AG04450 (cell line): ENCODE data around the gene KCNH2. TPM values are rescaled to one million over a fixed set of nuclear protein-coding genes. Genes with fewer than 3 reads are reported as not detected.
A peak's percentile ranks its signal among the peaks of the same experiment; 100 is the strongest.

Experiments
- CTCF ChIA-PET: fragments of 300-600, 350-600 bp; formaldehyde crosslinking; extraction: SDS; loops from one replicate; lab custom pipeline; 2022; ENCODE audit warnings: antibody characterized with exemption, inconsistent platforms; lab: Charles Lee
- POLR2A ChIA-PET: fragments of 350-600 bp; formaldehyde crosslinking; extraction: SDS; loops from one replicate; lab custom pipeline; 2021; ENCODE audit warnings: antibody characterized with exemption, inconsistent platforms; lab: Yijun Ruan, JAX
- DNase-seq: peaks from one replicate; pipeline ENCODE4 v3.0.0-alpha.2; 2011; ENCODE audit warnings: low read depth, low spot score
- H3K27ac ChIP-seq: one replicate; pipeline ENCODE4 v1.5.1; 2012; ENCODE audit warnings: low read depth, low read length, control low read depth
- H3K27me3 ChIP-seq: one replicate; pipeline ENCODE4 v1.6.0; 2012; ENCODE audit warnings: low read length; ENCODE audit not compliant: control insufficient read depth, insufficient read depth
- H3K4me3 ChIP-seq: 2 replicates; pipeline ENCODE4 v1.5.1; 2011; ENCODE audit warnings: mild to moderate bottlenecking, low read depth, low read length, control low read depth
- H3K9me3 ChIP-seq: 2 replicates; pipeline ENCODE4 v1.5.1; 2012; ENCODE audit warnings: low read length; ENCODE audit not compliant: control insufficient read depth, insufficient read depth
- CTCF ChIP-seq: IDR thresholded peaks from 2 replicates; pipeline ENCODE4 v1.5.1; 2011; ENCODE audit warnings: low read depth, low read length, control low read depth, inconsistent platforms
- polyA plus RNA-seq: library from polyadenylated mRNA; depleted of rRNA; stranded (reverse); fragments of >200 nt; gene quantifications from 2 replicates; pipeline ENCODE4 v1.2.3, GENCODE V29; 2011

KCNH2 gene
- polyA plus RNA-seq, 1 experiment = 1.3 TPM

DNA sequence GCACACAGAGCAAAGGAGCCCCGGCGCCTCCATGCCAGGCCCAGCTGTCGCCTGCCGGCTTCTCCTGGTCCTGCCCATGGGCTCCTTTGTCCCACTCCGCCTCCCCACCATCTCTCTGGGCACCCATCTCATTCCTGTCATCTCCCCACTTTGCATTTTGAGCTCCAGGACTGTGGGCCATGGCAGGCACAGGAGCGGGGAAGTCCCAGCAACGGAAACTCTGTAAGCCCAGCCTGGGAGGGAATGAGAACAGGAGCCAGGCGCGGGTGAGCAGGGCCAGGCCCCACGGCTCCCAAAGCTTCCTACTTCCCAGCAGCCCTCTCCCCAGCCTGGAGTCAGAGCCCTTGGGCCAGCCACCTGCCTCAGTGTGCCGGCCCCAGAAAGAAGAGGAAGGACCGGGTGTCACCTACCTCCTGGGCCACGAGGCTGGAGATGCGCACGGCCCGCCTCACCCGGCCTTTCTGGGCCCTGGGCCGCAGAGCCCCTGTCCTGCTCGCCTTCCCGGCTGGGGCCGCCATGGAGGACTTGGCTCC lies 23.1 kb downstream of the KCNH2 start:
- Histone ChIP-seq H3K4me3 (peak overlapping the region; percentile 29), H3K27me3 (peaks cover 11% of the 10 kb centered on the region), H3K27ac (no peak overlapping the region), H3K9me3 (no peaks in the 10 kb centered on the region; the same call in 1 of the 2 replicates)
- DNase-seq = no peak
- CTCF ChIA-PET = interaction anchor here (0.6 to 1.1 kb wide), 2 partner anchors 31 to 57 kb away, joined by 3 to 4 read pairs; no protein-coding TSS in a partner anchor
- TF ChIP-seq CTCF = no peak
- POLR2A ChIA-PET = no interaction called here

DNA sequence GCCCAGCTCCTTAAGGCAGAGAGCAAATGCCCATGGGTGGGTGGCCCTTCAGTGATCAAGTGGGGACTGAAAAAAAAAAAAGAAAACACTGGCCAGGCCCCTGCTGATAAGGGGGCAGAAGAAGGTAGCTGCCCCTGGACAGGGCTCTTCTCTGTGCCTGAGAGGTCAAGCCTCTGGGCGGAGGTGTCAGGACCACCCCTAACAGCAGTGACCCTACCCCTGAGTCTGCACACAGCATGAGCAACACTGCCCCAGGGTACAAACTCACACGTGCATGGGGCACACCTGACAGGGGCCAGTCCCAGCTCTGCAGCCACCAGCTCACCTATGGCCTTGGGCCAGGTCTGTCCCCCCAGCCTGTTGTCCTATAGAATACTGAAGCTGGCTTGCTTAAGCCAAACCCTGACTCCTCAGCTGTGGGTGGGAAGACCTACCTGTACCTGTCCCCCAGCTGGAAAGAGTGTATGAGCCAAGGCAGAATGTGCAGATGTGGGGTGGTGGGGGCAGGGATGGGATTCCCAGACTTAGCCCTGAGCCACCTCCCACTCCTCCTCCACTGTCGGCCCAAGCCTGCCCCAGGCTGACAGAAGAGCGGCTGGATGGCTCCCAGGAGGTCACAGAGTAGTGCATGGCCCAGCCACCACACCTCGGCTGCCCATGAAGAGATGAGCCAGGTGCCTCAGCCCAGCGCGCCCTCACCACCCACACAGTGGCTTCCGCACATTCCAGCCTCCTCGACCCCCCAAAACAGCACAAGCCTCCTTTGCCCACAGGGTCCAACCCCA lies 23.7 kb downstream of the KCNH2 start:
- Histone ChIP-seq H3K9me3 (no peaks in the 10 kb centered on the region; the same call in 1 of the 2 replicates), H3K27ac (no peak overlapping the region), H3K4me3 (no peak overlapping the region), H3K27me3 (peaks cover 10% of the 10 kb centered on the region)
- no peak for DNase-seq
- ChIA-PET POLR2A (no interaction called here), CTCF (interaction anchor here (0.6 to 1.4 kb wide), 5 partner anchors 8 to 598 kb away, joined by 3 to 5 read pairs (median 4); no protein-coding TSS in a partner anchor)
- no peak for TF ChIP-seq CTCF

- TF ChIP-seq CTCF = no peak
- POLR2A ChIA-PET = no interaction called here
- Histone ChIP-seq H3K27ac (no peak overlapping the region), H3K9me3 (no peaks in the 10 kb centered on the region; the same call in 1 of the 2 replicates), H3K4me3 (no peak overlapping the region), H3K27me3 (peaks cover 10% of the 10 kb centered on the region)
- CTCF ChIA-PET = interaction anchor here (1.2 to 1.4 kb wide), 3 partner anchors 9 to 36 kb away, joined by 4 to 5 read pairs (median 4); no protein-coding TSS in a partner anchor
- no peak for DNase-seq
Measured at GRCh38 chr7:150953061-150953997, 24.8 kb downstream of the KCNH2 start.

- POLR2A ChIA-PET = no interaction called here
- Histone ChIP-seq H3K27ac (no peak overlapping the region), H3K9me3 (no peaks in the 10 kb centered on the region; the same call in 1 of the 2 replicates), H3K27me3 (peaks cover 8% of the 10 kb centered on the region), H3K4me3 (no peak overlapping the region)
- no peak for DNase-seq
- no peak for TF ChIP-seq CTCF
- CTCF ChIA-PET = no interaction called here
Measured at GRCh38 chr7:150952331-150953050, 25.6 kb downstream of the KCNH2 start.
